ENCODE data around the gene NEK7. TPM values are rescaled to one million over a fixed set of nuclear protein-coding genes. Genes with fewer than 3 reads are reported as not detected.

Gene NEK7
- polyA plus RNA-seq, 3 donors from 2014 or later: 42.7 to 47.4 (median 47.3) TPM

DNA sequence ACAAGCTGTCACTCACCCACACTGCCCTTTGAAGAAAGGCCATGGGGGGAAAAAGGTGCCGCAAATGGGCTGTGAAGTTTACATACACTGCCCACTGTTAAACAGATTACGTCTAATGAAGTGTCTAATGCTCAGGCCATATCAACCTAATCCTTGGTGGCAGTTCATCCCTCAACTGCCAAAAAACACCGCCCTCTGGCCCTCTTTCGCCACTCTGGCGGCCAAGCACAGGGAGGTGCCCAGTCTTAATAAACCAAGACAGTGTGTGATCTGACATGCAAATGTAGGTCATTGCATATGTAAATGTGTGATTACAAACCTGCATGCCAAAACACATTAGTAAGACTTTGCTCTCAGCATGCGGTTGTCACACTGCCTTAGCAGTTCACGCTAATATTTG lies 89.5 kb downstream of the NEK7 start:
- Mint-ChIP-seq H3K4me1 (peaks cover 45 to 74% of the 10 kb centered on the region in 2 donors), H3K36me3 (peaks cover 0 to 8% (median 3%) of the 10 kb centered on the region in 3 donors), H3K27me3 (ENCODE audit: low read depth in 3 of 3) (no peaks in the 10 kb centered on the region), H3K4me3 (no peak overlapping the region), H3K27ac (no peak overlapping the region), H3K9me3 (peaks cover 0 to 3% (median 0%) of the 10 kb centered on the region in 6 donors)
- no peak for DNase-seq

DNA sequence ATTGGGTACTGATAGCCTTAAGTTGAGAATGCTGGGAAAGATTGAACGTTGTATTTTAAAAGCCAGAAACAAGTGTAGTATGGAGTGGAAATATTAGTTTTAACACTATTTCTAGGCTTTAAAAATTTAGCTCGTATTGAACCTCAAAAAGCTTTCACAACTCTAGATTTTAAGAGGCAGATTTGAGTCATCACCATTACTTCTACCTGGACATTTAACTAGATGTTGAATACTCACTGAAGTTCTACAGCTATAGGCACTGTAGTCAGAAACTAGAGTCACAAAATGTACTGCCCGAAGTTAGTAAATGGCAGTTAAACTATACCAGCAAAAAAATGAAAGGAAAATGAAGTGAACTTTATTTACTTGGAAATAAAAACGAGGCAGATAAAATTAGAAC lies 96.5 kb downstream of the NEK7 start:
- Mint-ChIP-seq H3K4me1 (peaks cover 37 to 76% of the 10 kb centered on the region in 2 donors), H3K4me3 (no peak overlapping the region), H3K9me3 (no peaks in the 10 kb centered on the region), H3K27ac (peak overlapping the region in 4 of 6 donors; percentile 15 to 52 (median 38)), H3K27me3 (ENCODE audit: low read depth in 3 of 3) (no peaks in the 10 kb centered on the region), H3K36me3 (no peaks in the 10 kb centered on the region)
- DNase-seq: no peak

DNA sequence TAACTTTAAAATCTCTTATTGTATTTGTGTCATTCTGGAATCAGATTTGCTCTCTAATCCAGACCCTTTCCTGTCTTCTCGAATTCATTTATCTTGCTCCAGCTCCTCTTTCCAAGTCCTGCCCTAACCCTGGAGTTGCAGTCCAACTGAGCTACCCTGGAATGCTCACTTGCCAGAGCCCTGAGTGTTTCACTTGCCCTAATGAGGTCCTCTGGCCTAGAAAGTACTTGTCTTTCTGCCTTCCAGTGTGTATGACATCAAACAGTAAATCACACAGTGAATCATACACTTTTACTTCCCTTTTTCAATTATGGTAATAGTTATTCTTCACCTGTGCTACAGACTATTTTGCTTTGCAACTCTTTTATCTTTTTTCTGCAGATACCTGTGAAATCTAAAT lies 96.9 kb downstream of the NEK7 start:
- H3K4me3 Mint-ChIP-seq: no peak overlapping the region
- H3K4me1 Mint-ChIP-seq: peaks cover 37 to 75% of the 10 kb centered on the region in 2 donors

DNA sequence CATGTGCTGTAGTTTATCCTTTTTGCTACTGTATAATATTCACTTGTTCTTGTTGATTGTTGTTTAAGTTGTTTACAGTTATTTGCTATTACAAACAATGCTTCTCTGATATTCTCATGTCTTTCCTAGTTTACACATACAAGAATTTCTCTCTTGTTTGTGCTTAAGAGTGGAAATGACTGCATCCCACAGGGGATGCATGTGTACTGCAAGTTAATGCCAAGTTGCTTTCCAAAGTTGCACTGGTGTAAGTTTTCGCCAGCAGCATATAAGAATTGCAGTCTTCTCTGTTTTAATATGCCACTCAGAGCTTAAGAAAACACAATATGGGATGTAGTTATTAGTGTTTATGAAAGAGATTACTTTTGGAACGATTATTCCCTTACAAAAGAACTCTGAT lies 97.7 kb downstream of the NEK7 start:
- no peak overlapping the region for H3K27ac Mint-ChIP-seq
- H3K9me3 Mint-ChIP-seq: no peaks in the 10 kb centered on the region
- no peak for DNase-seq
- H3K36me3 Mint-ChIP-seq: no peaks in the 10 kb centered on the region
- H3K4me3 Mint-ChIP-seq: no peak overlapping the region
- H3K4me1 Mint-ChIP-seq: peaks cover 31 to 75% of the 10 kb centered on the region in 2 donors
- H3K27me3 Mint-ChIP-seq (ENCODE audit: low read depth in 3 of 3): no peaks in the 10 kb centered on the region

More for the DNA sequence above, 96.9 kb downstream of the NEK7 start:
- no peaks in the 10 kb centered on the region for H3K27me3 Mint-ChIP-seq (ENCODE audit: low read depth in 3 of 3)
- H3K36me3 Mint-ChIP-seq: no peaks in the 10 kb centered on the region
- no peak for DNase-seq
- peak overlapping the region in 4 of 6 donors; percentile 12 to 70 (median 39) for H3K27ac Mint-ChIP-seq
- no peaks in the 10 kb centered on the region for H3K9me3 Mint-ChIP-seq

DNA sequence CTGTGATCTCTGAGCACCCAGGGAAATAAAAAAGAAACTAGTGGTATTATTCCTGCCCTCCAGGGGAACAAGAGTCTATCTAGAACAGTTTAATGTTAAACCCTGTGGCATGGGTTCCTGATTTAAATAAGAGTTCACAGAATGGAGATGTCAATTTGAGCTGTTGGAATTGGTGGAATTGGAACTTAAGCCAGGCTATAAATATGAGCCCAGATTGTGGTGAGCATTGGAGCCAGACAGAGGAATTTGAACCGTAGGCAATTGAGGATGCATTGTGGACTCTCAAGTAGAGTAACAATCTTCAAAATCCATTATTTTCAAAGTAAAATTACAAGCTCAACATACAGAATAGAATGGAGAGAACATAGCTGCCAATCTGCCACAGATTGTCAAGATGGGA lies 98.2 kb downstream of the NEK7 start:
- H3K9me3 Mint-ChIP-seq: no peaks in the 10 kb centered on the region
- H3K36me3 Mint-ChIP-seq: no peaks in the 10 kb centered on the region
- H3K4me3 Mint-ChIP-seq: no peak overlapping the region
- H3K27me3 Mint-ChIP-seq (ENCODE audit: low read depth in 3 of 3): no peaks in the 10 kb centered on the region
- peaks cover 33 to 78% of the 10 kb centered on the region in 2 donors for H3K4me1 Mint-ChIP-seq
- H3K27ac Mint-ChIP-seq: peak overlapping the region in 1 of 6 donors; percentile 58
- no peak for DNase-seq

DNA sequence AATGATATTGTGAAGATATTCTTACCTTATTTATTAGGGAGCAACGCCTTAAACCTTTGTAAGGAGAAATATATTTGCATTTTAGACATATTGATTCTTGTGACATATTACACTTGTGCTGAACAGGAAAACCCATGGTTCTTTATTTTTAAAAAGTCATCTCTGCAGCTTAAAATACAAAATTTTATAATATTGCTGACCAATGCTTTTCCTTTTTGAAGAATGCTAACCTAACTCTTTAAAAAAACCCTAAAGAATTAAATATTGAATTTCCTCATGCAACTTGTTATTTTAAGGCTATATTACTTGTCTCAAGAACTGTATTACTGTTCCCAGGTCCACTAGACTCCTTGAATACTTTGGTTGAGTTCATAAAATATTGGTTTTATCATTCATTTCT lies 99.0 kb downstream of the NEK7 start:
- H3K4me1 Mint-ChIP-seq: peaks cover 36 to 86% of the 10 kb centered on the region in 2 donors

DNA sequence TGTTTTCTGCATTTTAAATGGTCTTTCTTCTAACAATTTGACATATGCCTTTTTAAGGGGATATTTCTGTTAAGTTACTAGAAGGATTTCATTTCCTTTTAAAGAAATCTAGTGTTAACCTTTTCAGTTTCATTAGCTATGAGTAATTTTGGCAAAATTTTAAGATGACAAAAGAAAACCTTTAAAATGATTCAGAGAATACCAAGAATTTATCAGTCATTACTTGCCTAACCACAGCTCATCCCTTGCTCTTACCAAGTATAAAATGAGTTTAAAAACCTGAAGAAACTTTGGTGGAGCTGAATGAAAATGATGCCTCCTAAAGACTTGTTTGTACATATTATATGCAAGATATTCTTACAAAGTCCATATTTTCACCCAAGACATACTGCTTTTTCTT lies 101.7 kb downstream of the NEK7 start:
- H3K4me1 Mint-ChIP-seq: peaks cover 22 to 77% of the 10 kb centered on the region in 2 donors
- H3K9me3 Mint-ChIP-seq: no peaks in the 10 kb centered on the region
- no peak overlapping the region for H3K4me3 Mint-ChIP-seq
- no peaks in the 10 kb centered on the region for H3K36me3 Mint-ChIP-seq
- DNase-seq: no peak
- H3K27ac Mint-ChIP-seq: peak overlapping the region in 1 of 6 donors; percentile 42
- no peaks in the 10 kb centered on the region for H3K27me3 Mint-ChIP-seq (ENCODE audit: low read depth in 3 of 3)

More for the DNA sequence above, 99.0 kb downstream of the NEK7 start:
- H3K27me3 Mint-ChIP-seq (ENCODE audit: low read depth in 3 of 3): no peaks in the 10 kb centered on the region
- no peak for DNase-seq
- no peak overlapping the region for H3K27ac Mint-ChIP-seq
- H3K9me3 Mint-ChIP-seq: no peaks in the 10 kb centered on the region
- H3K4me3 Mint-ChIP-seq: no peak overlapping the region
- no peaks in the 10 kb centered on the region for H3K36me3 Mint-ChIP-seq

DNA sequence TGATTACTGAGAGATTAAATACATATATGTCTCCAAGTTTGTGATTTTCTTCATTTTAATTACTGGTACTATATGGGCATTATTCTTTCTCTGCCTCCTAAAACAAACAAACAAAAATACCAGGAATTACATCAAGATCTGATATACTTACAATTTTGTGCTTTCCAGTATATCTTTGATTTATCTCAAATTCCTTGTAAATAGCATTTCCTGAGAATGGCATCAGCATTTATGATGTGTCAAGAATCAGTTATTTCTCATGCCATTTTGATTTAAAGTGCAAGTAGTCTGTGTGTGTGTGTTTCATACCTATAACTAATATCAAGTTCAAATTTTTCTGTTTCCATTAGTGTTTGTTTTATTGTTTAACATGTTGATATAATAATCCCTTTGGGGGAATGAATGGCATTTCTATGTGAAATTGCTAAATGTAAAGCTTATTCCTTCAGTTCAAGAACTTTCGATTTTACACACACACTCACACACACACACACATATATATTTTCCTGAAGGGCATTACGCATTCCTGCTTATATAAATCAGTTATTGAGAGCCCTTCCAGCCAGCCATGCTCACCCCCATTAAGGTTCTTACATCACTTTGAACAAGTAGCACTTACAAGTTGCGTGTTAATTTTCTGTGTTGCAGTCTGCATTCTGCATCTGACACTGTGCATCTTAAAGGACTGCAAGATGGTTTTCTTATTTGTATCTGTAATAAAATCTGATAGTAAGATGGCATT lies 102.7 kb downstream of the NEK7 start:
- Mint-ChIP-seq H3K27ac (peak overlapping the region in 1 of 6 donors; percentile 6), H3K36me3 (no peaks in the 10 kb centered on the region), H3K9me3 (no peaks in the 10 kb centered on the region), H3K4me1 (peaks cover 16 to 67% of the 10 kb centered on the region in 2 donors), H3K4me3 (no peak overlapping the region), H3K27me3 (ENCODE audit: low read depth in 3 of 3) (no peaks in the 10 kb centered on the region)
- DNase-seq: no peak

DNA sequence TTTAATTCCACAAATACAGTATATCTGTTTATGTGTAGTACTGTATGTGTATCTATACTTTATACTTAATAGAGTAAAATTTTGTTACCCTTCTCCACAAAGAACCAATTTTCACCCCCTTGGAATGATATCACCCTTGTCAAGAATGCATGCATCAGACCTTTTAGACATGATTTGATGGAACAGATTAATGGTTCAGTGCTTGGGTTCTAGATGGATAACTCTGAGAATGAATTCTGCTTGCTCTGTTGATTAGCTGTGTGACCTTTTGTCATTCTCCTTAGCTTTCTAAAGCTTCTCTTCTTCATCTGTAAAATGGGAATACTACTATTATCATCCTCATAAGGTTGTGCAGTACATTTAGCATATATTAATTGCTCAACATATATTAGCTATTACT lies 105.1 kb downstream of the NEK7 start:
- H3K4me3 Mint-ChIP-seq: no peak overlapping the region
- no peaks in the 10 kb centered on the region for H3K27me3 Mint-ChIP-seq (ENCODE audit: low read depth in 3 of 3)
- no peaks in the 10 kb centered on the region for H3K9me3 Mint-ChIP-seq
- no peaks in the 10 kb centered on the region for H3K36me3 Mint-ChIP-seq
- H3K27ac Mint-ChIP-seq: no peak overlapping the region
- no peak for DNase-seq
- H3K4me1 Mint-ChIP-seq: peaks cover 9 to 54% of the 10 kb centered on the region in 2 donors

DNA sequence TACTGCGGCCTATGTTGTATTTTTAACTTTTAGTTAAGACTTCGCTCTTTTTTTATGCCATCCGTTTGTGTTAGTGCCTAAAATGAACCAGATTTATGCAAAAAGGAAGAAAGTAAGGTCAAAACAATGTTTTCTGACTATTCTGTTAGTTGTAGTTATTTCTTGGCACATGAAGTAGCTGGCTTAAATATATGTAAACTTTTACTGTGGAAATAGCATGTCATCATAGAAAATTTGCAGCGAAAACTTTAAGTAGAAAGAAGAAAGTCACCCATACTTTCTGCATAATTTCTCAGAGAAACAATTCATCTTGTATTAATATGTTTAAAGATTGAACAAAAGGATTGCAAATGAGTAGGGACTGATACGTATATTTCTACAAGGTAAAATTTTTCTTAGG lies 106.4 kb downstream of the NEK7 start:
- Mint-ChIP-seq H3K36me3 (no peaks in the 10 kb centered on the region), H3K4me1 (peaks cover 9 to 46% of the 10 kb centered on the region in 2 donors), H3K27me3 (ENCODE audit: low read depth in 3 of 3) (no peaks in the 10 kb centered on the region), H3K27ac (peak overlapping the region in 1 of 6 donors; percentile 46), H3K4me3 (no peak overlapping the region), H3K9me3 (no peaks in the 10 kb centered on the region)
- no peak for DNase-seq

DNA sequence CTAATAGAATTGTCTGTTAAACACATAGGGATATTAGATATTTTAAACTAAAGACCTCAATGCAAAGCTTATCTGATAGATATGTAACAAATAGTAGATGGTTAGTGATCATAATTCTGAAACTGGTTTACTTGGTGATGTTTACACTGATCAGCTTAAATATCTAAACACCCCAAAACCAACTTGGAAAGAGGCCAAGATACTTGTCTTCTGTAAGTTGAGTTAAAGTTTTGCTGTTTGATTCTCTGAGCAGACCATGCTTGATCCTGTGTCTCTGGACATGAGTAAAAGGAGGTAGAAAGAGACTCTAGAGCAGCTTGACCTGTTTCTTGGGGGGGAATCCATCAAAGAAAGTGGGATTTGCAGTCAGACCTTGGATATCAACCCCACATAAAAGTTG lies 107.5 kb downstream of the NEK7 start:
- no peak for DNase-seq
- no peak overlapping the region for H3K4me3 Mint-ChIP-seq

DNA sequence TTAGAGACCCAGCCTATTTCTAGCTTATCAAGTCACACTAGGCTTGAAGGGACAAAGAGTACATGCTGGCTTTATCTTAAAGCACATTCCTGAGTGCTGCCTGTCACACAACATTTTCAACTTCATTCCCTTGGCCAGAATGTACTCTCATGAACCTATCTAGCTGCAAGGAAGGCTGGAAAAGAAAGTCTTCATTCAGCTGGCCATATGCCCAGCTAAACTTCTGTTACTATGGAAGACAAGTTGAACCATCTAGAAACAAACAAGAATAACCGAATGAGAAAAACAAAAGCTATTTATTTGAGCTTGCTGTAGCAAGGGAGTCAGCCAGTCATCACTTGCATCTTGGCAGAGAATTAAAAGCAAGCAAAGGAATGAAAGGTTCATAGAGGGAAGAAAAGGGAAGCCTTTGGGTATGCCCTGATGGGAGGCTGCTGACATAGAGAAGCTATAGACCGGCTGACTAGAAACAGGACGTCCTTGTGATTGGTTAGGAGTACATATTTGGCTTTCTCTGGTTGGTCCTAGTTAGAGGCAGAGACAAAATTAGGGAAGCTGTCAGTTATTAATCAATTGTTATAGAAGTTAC lies 108.4 kb downstream of the NEK7 start:
- Mint-ChIP-seq H3K4me3 (no peak overlapping the region), H3K9me3 (no peaks in the 10 kb centered on the region), H3K4me1 (peaks cover 5 to 27% of the 10 kb centered on the region in 2 donors), H3K36me3 (no peaks in the 10 kb centered on the region), H3K27me3 (ENCODE audit: low read depth in 3 of 3) (no peaks in the 10 kb centered on the region), H3K27ac (peak overlapping the region in 2 of 6 donors; percentile 2 to 36)
- DNase-seq: no peak

More for the DNA sequence above, 107.5 kb downstream of the NEK7 start:
- H3K27ac Mint-ChIP-seq: no peak overlapping the region
- no peaks in the 10 kb centered on the region for H3K9me3 Mint-ChIP-seq
- H3K4me1 Mint-ChIP-seq: peaks cover 9 to 35% of the 10 kb centered on the region in 2 donors
- H3K36me3 Mint-ChIP-seq: no peaks in the 10 kb centered on the region
- H3K27me3 Mint-ChIP-seq (ENCODE audit: low read depth in 3 of 3): no peaks in the 10 kb centered on the region

DNA sequence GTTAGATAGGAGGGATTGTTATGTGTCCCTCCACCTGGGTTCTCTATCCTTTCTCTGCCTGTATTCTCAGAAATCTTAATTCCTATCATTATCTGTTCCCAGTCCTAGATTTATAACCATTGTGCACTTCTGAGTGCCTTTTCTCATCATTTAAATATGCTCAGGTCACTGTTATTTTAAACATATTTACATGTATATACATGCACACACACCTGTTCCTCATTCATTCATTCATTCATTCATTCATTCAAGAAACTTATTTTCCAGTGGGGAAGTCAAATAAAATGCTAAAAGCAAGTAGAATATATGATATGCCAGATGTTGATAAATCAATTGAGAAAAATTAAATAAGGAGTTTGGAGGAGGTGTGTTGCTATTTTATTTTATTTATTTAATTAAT lies 110.3 kb downstream of the NEK7 start:
- H3K4me1 Mint-ChIP-seq: peaks cover 4 to 19% of the 10 kb centered on the region in 2 donors
- no peak overlapping the region for H3K27ac Mint-ChIP-seq
- H3K36me3 Mint-ChIP-seq: no peaks in the 10 kb centered on the region
- H3K4me3 Mint-ChIP-seq: no peak overlapping the region
- no peak for DNase-seq
- H3K9me3 Mint-ChIP-seq: no peaks in the 10 kb centered on the region
- no peaks in the 10 kb centered on the region for H3K27me3 Mint-ChIP-seq (ENCODE audit: low read depth in 3 of 3)

DNA sequence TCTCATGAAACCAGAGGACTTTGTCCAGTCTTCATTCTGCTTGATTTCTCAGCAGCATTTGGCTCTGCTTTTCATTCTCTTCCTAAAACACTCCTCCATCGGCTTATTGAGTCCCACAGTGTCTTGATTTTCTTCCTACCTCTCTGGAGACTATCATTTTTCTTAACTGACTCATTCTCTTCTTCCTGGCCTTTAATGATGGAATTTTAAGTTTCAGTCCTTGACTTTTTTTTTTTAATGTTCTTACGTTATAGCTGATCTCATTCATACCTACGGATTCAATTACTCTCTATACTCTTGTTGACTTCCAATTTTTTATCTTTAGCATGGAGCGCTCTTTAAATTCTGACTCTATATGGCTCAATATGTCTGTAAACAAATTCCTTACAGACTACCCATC lies 111.1 kb downstream of the NEK7 start:
- Mint-ChIP-seq H3K4me3 (no peak overlapping the region), H3K27ac (no peak overlapping the region), H3K27me3 (ENCODE audit: low read depth in 3 of 3) (no peaks in the 10 kb centered on the region), H3K36me3 (no peaks in the 10 kb centered on the region), H3K9me3 (no peaks in the 10 kb centered on the region), H3K4me1 (peaks cover 4 to 19% of the 10 kb centered on the region in 2 donors)
- DNase-seq: no peak
